HEK293 (cell line): Measurements from ENCODE around the gene CCSER2.

Experiments used
- CTCF ChIA-PET: fragments of 350-600 bp; formaldehyde crosslinking; extraction: SDS; loops from one replicate; lab custom pipeline; 2021; ENCODE audit warnings: antibody characterized with exemption; lab: Yijun Ruan, JAX
- POLR2A ChIA-PET: fragments of 300-600 bp; formaldehyde crosslinking; extraction: SDS; loops from one replicate; lab custom pipeline; 2020; ENCODE audit warnings: antibody characterized with exemption, inconsistent platforms; lab: Yijun Ruan, JAX
- H3K27ac ChIP-seq: fragments of 200-500 bp; sonication (Bioruptor generic); 2 replicates; pipeline ENCODE4 v1.5.1; 2014; ENCODE audit warnings: low read depth, low read length, control low read depth, inconsistent platforms; ENCODE audit errors: extremely low read depth
- H3K36me3 ChIP-seq, 2 experiments: fragments of 200-500 bp in 1 of 2; sonication (Bioruptor generic) in 1 of 2; 1 replicate in 1 of 2; 2 replicates in 1 of 2; pipeline ENCODE4 v1.5.1; 2014 to 2017; ENCODE audit warnings: inconsistent platforms in 2 of 2, low read length in 2 of 2; ENCODE audit not compliant: control insufficient read depth in 2 of 2, insufficient read depth in 1 of 2
- H3K4me1 ChIP-seq: fragments of 200-500 bp; sonication (Bioruptor generic); 2 replicates; pipeline ENCODE4 v1.5.1; 2014; ENCODE audit warnings: mild to moderate bottlenecking, low read length, inconsistent platforms; ENCODE audit not compliant: control insufficient read depth, insufficient read depth
- H3K4me3 ChIP-seq: 2 replicates; pipeline ENCODE4 v1.5.1; 2011; ENCODE audit warnings: low read depth, mild to moderate bottlenecking, control low read depth, low read length, moderate library complexity
- H3K9me3 ChIP-seq: fragments of 200-500 bp; sonication (Bioruptor generic); 2 replicates; pipeline ENCODE4 v1.5.1; 2014; ENCODE audit warnings: low read depth, low read length, inconsistent platforms; ENCODE audit not compliant: control insufficient read depth, insufficient read depth
- ATF2 ChIP-seq: fragments of 450-650 bp; formaldehyde crosslinking; IDR thresholded peaks from 2 replicates; pipeline ENCODE4 v1.5.1; 2016; ENCODE audit warnings: missing biosample characterization, missing genetic modification characterization, low read depth
- ZNF223 ChIP-seq: fragments of 450-650 bp; formaldehyde crosslinking; IDR thresholded peaks from 2 replicates; pipeline ENCODE4 v1.5.1; 2016; ENCODE audit warnings: missing biosample characterization, missing genetic modification characterization
- ZNF548 ChIP-seq: fragments of 450-650 bp; formaldehyde crosslinking; IDR thresholded peaks from 2 replicates; pipeline ENCODE4 v1.5.1; 2016; ENCODE audit warnings: missing biosample characterization, missing genetic modification characterization
- ZNF596 ChIP-seq: fragments of 450-650 bp; IDR thresholded peaks from 2 replicates; pipeline ENCODE4 v1.5.0; 2018; ENCODE audit warnings: missing biosample characterization, mild to moderate bottlenecking, missing genetic modification characterization, moderate library complexity
- ZNF664 ChIP-seq: fragments of 450-650 bp; formaldehyde crosslinking; IDR thresholded peaks from 2 replicates; pipeline ENCODE4 v1.5.1; 2016; ENCODE audit warnings: missing biosample characterization, missing genetic modification characterization
- ZNF707 ChIP-seq: fragments of 450-650 bp; formaldehyde crosslinking; IDR thresholded peaks from 2 replicates; pipeline ENCODE4 v1.5.1; 2016; ENCODE audit warnings: missing biosample characterization, missing genetic modification characterization
- ZSCAN4 ChIP-seq: fragments of 450-650 bp; formaldehyde crosslinking; IDR thresholded peaks from 2 replicates; pipeline ENCODE4 v1.5.1; 2017; ENCODE audit warnings: missing biosample characterization, missing genetic modification characterization
- TF ChIP-seq, protein P1 (sequence below): fragments of 450-650 bp; formaldehyde crosslinking; conservative IDR thresholded peaks from 2 replicates; pipeline ENCODE4 v1.5.1; 2016; ENCODE audit warnings: low read depth, missing biosample characterization, missing genetic modification characterization

CCSER2 gene

DNA sequence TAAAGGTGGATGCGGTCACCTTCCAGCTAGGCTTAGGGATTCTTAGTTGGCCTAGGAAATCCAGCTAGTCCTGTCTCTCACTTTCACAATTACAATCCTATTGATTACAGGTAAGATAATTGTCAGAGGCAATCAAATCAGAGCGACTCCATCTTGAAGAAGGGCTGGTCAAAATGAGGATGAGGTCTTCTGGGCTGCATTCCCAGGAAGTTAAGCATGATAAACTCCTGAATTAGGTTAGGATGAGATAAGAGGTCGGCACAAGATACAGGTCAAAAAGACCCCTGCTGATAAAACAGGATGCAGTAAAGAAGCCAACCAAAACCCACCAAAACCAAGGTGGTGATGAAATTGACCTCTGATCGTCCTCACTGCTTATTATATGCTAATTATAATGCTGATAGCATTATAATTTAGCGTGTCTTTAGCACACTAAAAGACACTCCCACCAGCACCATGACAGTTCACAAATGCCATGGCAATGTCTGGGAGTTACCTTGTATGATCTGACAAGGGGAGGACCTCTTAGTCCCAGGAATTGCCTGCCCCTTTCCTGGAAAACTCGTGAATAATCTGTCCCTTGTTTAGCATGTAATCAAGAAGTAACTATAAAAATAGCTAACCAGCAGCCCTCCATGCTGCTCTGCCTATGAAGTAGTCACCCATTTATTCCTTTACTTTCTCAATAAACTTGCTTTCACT lies 237.6 kb downstream of the CCSER2 start:
- H3K27ac ChIP-seq: no peak overlapping the region
- POLR2A ChIA-PET: no interaction called here
- TF ChIP-seq ATF2 (tag by site-specific recombination) (no peak), ZNF707 (tag by site-specific recombination) (no peak), ZNF223 (tag by site-specific recombination) (no peak), ZSCAN4 (no peak)
- H3K4me3 ChIP-seq: no peak overlapping the region
- no peaks in the 10 kb centered on the region for H3K36me3 ChIP-seq
- H3K9me3 ChIP-seq: no peaks in the 10 kb centered on the region
- H3K4me1 ChIP-seq: peaks cover 7% of the 10 kb centered on the region
- CTCF ChIA-PET: interaction anchor here (1.2 kb wide), 1 partner anchor 48 kb away, joined by 3 read pairs; no protein-coding TSS in a partner anchor

- no peak overlapping the region for H3K27ac ChIP-seq
- no peak for TF ChIP-seq ZNF596 (tag by site-specific recombination)
- TF ChIP-seq ZNF664 (tag by site-specific recombination): no peak
- TF ChIP-seq ZNF548: no peak
- TF ChIP-seq, protein P1, sequence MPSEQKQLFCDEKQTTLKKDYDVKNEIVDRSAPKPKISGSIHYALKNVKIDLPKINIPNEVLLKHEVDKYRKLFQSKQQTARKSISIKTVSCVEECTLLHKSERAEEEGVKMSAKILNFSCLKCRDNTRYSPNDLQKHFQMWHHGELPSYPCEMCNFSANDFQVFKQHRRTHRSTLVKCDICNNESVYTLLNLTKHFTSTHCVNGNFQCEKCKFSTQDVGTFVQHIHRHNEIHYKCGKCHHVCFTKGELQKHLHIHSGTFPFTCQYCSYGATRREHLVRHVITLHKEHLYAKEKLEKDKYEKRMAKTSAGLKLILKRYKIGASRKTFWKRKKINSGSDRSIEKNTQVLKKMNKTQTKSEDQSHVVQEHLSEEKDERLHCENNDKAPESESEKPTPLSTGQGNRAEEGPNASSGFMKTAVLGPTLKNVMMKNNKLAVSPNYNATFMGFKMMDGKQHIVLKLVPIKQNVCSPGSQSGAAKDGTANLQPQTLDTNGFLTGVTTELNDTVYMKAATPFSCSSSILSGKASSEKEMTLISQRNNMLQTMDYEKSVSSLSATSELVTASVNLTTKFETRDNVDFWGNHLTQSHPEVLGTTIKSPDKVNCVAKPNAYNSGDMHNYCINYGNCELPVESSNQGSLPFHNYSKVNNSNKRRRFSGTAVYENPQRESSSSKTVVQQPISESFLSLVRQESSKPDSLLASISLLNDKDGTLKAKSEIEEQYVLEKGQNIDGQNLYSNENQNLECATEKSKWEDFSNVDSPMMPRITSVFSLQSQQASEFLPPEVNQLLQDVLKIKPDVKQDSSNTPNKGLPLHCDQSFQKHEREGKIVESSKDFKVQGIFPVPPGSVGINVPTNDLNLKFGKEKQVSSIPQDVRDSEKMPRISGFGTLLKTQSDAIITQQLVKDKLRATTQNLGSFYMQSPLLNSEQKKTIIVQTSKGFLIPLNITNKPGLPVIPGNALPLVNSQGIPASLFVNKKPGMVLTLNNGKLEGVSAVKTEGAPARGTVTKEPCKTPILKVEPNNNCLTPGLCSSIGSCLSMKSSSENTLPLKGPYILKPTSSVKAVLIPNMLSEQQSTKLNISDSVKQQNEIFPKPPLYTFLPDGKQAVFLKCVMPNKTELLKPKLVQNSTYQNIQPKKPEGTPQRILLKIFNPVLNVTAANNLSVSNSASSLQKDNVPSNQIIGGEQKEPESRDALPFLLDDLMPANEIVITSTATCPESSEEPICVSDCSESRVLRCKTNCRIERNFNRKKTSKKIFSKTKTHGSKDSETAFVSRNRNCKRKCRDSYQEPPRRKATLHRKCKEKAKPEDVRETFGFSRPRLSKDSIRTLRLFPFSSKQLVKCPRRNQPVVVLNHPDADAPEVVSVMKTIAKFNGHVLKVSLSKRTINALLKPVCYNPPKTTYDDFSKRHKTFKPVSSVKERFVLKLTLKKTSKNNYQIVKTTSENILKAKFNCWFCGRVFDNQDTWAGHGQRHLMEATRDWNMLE (tag by site-specific recombination): no peak
- TF ChIP-seq, all 188 proteins: peak for 0
- H3K4me1 ChIP-seq: peaks cover 7% of the 10 kb centered on the region
- CTCF ChIA-PET: interaction anchor here (0.8 kb wide), 1 partner anchor 27 kb away, joined by 7 read pairs; no protein-coding TSS in a partner anchor
- H3K36me3 ChIP-seq: no peaks in the 10 kb centered on the region
- no peaks in the 10 kb centered on the region for H3K9me3 ChIP-seq
- H3K4me3 ChIP-seq: no peak overlapping the region
- POLR2A ChIA-PET: no interaction called here
Observed at GRCh38 chr10:84567133-84567532, 238.7 kb downstream of the CCSER2 start.
